ENCODE results near the gene RELL2.

- TF ChIP-seq CTCF (IDR thresholded peaks at IDR 0.05; ENCODE audit: low read length) (no peak), EZH2 (IDR thresholded peaks at IDR 0.05; ENCODE audit: borderline replicate concordance, low read length) (no peak)
Observed at GRCh38 chr5:141615991-141616720, 20.6 kb upstream of the RELL2 start.

Data from OCI-LY1 (cell line).